Transverse colon (tissue), 4 donors: Measurements from ENCODE around the gene ROBO1. TPM values are rescaled to one million over a fixed set of nuclear protein-coding genes. Genes with fewer than 3 reads are reported as not detected.

Experiments used
- DNase-seq: peaks from one replicate; pipeline ENCODE4 v3.0.0-alpha.2; 2019
- H3K27ac ChIP-seq, 4 donors: fragments of 200-600 bp; sonication (generic); 2 replicates each; pipeline ENCODE4 v1.5.1; 2016 to 2018; ENCODE audit warnings: inconsistent platforms in 4 of 4
- H3K27me3 ChIP-seq: fragments of 200-600 bp; sonication (generic); 2 replicates; pipeline ENCODE4 v1.5.1; 2017; ENCODE audit warnings: inconsistent platforms
- H3K36me3 ChIP-seq, 4 donors: fragments of 200-600 bp; sonication (generic); 2 replicates each; pipeline ENCODE4 v1.5.1; 2017 to 2019; ENCODE audit warnings: inconsistent platforms in 4 of 4
- H3K4me1 ChIP-seq, 4 donors: fragments of 200-600 bp; sonication (generic); 2 replicates each; pipeline ENCODE4 v1.5.1; 2017 to 2020; ENCODE audit warnings: inconsistent platforms in 4 of 4
- H3K4me3 ChIP-seq, 4 donors: fragments of 200-600 bp; sonication (generic); 1 replicate in 1 of 4; 2 replicates in 3 of 4; pipeline versions ENCODE4 v1.5.1 to v1.6.1; 2017 to 2019; ENCODE audit warnings: inconsistent platforms in 4 of 4
- H3K9me3 ChIP-seq, 2 donors: fragments of 200-600 bp; sonication (generic); 2 replicates each; pipeline ENCODE4 v1.5.1; 2017 to 2019; ENCODE audit warnings: inconsistent platforms in 2 of 2
- CTCF ChIP-seq, 5 experiments: fragments of 200-600 bp in 3 of 5; fragments of 450-650 bp in 2 of 5; sonication (generic) in 3 of 5; IDR thresholded peaks; 1 replicate in 2 of 5; 2 replicates in 3 of 5; pipeline ENCODE4 v1.5.1; 2016 to 2017; ENCODE audit warnings: antibody characterized with exemption in 5 of 5, inconsistent platforms in 3 of 5, mild to moderate bottlenecking in 2 of 5, moderate library complexity in 1 of 5
- EP300 ChIP-seq: sonication (generic); formaldehyde crosslinking; IDR thresholded peaks from one replicate; pipeline ENCODE4 v1.6.1; 2017; ENCODE audit warnings: antibody characterized with exemption, low read depth
- POLR2A ChIP-seq: fragments of 450-650 bp; IDR thresholded peaks from one replicate; pipeline ENCODE4 v1.6.1; 2016; ENCODE audit warnings: antibody characterized with exemption, mild to moderate bottlenecking, moderate library complexity
- POLR2AphosphoS5 ChIP-seq, 3 donors: sonication (generic); formaldehyde crosslinking; IDR thresholded peaks; one replicate each; pipeline ENCODE4 v1.6.1; 2016; ENCODE audit warnings: antibody characterized with exemption in 3 of 3
- WGBS, 2 donors: methylation state at CpG; one replicate each; pipeline ENCODE4 v1.1.5; 2018; ENCODE audit warnings: low coverage in 1 of 2; 5-methylcytosine and 5-hydroxymethylcytosine counted together
- in situ Hi-C, 4 donors: fragments of 200-750 bp; cut with MboI; loops; one replicate each; pipeline versions ENCODE4 v1.15.0 to v1.15.1; 2017; ENCODE audit warnings: low sequenced_read_pairs in 3 of 4, low pct_ligation_motif_present in 1 of 4, low pct_unique_long_range_greater_than_20kb in 1 of 4
- intact Hi-C: fragments of 100-400 bp; cut with DNase I; formaldehyde crosslinking; loops from one replicate; pipeline ENCODE4 v1.15.1; 2023; ENCODE audit warnings: low total_unique reads
- total RNA-seq, 4 donors: library from RNA; depleted of rRNA; stranded (reverse); fragments of >200 nt; gene quantifications; one replicate each; pipeline ENCODE4 v1.1.0, GENCODE V29; 2016

ROBO1 gene
- total RNA-seq, 4 donors from 2014 or later: 7.6 to 68.7 (median 9.1) TPM

- DNase-seq: no peak
- H3K27me3 ChIP-seq: no peaks in the 10 kb centered on the region
- in situ Hi-C loops: no loop called here
- H3K36me3 ChIP-seq: no peaks in the 10 kb centered on the region
- H3K27ac ChIP-seq: no peak overlapping the region
- no peaks in the 10 kb centered on the region for H3K4me1 ChIP-seq
- no peak overlapping the region for H3K4me3 ChIP-seq
- 51 to 60% methylated on average over 3 to 4 of the region's 4 CpGs for WGBS, 2 donors
- no peaks in the 10 kb centered on the region for H3K9me3 ChIP-seq
- intact Hi-C loops: no loop called here
- TF ChIP-seq POLR2AphosphoS5 (IDR thresholded peaks at IDR 0.05) (no peak), POLR2A (no peak), CTCF (IDR thresholded peaks at IDR 0.05) (no peak), EP300 (no peak)
Observed at GRCh38 chr3:79002465-79003372, 765.1 kb downstream of the ROBO1 start.

- WGBS, 2 donors: 87% methylated on average over 3 of the region's 3 CpGs; no CpG with 5 or more reads in 1 of the 2 donors
Observed at GRCh38 chr3:79001255-79001654, 766.5 kb downstream of the ROBO1 start.

GRCh38 chr3:78999139-78999538, 768.7 kb downstream of the ROBO1 start:
- Histone ChIP-seq H3K9me3 (no peaks in the 10 kb centered on the region), H3K27me3 (no peaks in the 10 kb centered on the region), H3K27ac (no peak overlapping the region), H3K4me1 (peaks cover 0 to 4% (median 0%) of the 10 kb centered on the region in 4 donors), H3K4me3 (no peak overlapping the region), H3K36me3 (no peaks in the 10 kb centered on the region)
- in situ Hi-C loops: no loop called here
- intact Hi-C loops: no loop called here
- 80 to 85% methylated on average over 2 of the region's 2 CpGs for WGBS, 2 donors
- TF ChIP-seq EP300: no peak
- DNase-seq: no peak

More at GRCh38 chr3:79001255-79001654, 766.5 kb downstream of the ROBO1 start:
- no peak for DNase-seq
- no peaks in the 10 kb centered on the region for H3K36me3 ChIP-seq
- TF ChIP-seq CTCF (IDR thresholded peaks at IDR 0.05): no peak
- TF ChIP-seq POLR2A: no peak
- no peak for TF ChIP-seq POLR2AphosphoS5 (IDR thresholded peaks at IDR 0.05)
- no peak for TF ChIP-seq EP300
- in situ Hi-C loops: no loop called here
- H3K4me3 ChIP-seq: no peak overlapping the region
- H3K4me1 ChIP-seq: no peaks in the 10 kb centered on the region
- H3K9me3 ChIP-seq: no peaks in the 10 kb centered on the region
- H3K27ac ChIP-seq: no peak overlapping the region
- intact Hi-C loops: no loop called here
- H3K27me3 ChIP-seq: no peaks in the 10 kb centered on the region

GRCh38 chr3:78995087-78995486, 772.7 kb downstream of the ROBO1 start:
- no peak for DNase-seq
- Histone ChIP-seq H3K4me3 (no peak overlapping the region), H3K9me3 (no peaks in the 10 kb centered on the region), H3K36me3 (no peaks in the 10 kb centered on the region), H3K27ac (no peak overlapping the region), H3K4me1 (peaks cover 0 to 4% (median 0%) of the 10 kb centered on the region in 4 donors), H3K27me3 (no peaks in the 10 kb centered on the region)
- TF ChIP-seq POLR2AphosphoS5 (IDR thresholded peaks at IDR 0.05): no peak
- no peak for TF ChIP-seq CTCF (IDR thresholded peaks at IDR 0.05)
- no peak for TF ChIP-seq POLR2A
- TF ChIP-seq EP300: no peak
- intact Hi-C loops: no loop called here
- WGBS, 2 donors: 89 to 90% methylated on average over 5 of the region's 5 CpGs
- in situ Hi-C loops: no loop called here
